Loucy (cell line): ENCODE measurements around the gene MRPL16.

Experiments used
- H2AFZ ChIP-seq: fragments of 200-600 bp; sonication (generic); 2 replicates; pipeline ENCODE4 v1.6.0; 2016; ENCODE audit warnings: antibody characterized with exemption, mild to moderate bottlenecking, low read length, moderate library complexity
- H3F3A ChIP-seq: fragments of 200-600 bp; 2 replicates; pipeline ENCODE4 v1.6.0; 2016; ENCODE audit warnings: antibody characterized with exemption, low read depth, mild to moderate bottlenecking
- H3K27me3 ChIP-seq: fragments of 200-600 bp; sonication (generic); 2 replicates; pipeline ENCODE4 v1.6.1; 2014; ENCODE audit warnings: low read length, mild to moderate bottlenecking; ENCODE audit not compliant: insufficient read depth, poor library complexity, severe bottlenecking
- H3K36me3 ChIP-seq: fragments of 200-600 bp; sonication (generic); 2 replicates; pipeline ENCODE4 v1.6.1; 2016; ENCODE audit warnings: low read length; ENCODE audit not compliant: insufficient read depth
- H3K4me1 ChIP-seq: fragments of 200-600 bp; sonication (generic); 2 replicates; pipeline ENCODE4 v1.5.1; 2014; ENCODE audit warnings: low read length, mild to moderate bottlenecking; ENCODE audit not compliant: insufficient read depth, poor library complexity, severe bottlenecking
- H3K4me2 ChIP-seq: fragments of 200-600 bp; sonication (generic); 2 replicates; pipeline ENCODE4 v1.6.0; 2014; ENCODE audit warnings: antibody characterized with exemption, low read length, low read depth, mild to moderate bottlenecking; ENCODE audit not compliant: poor library complexity, severe bottlenecking
- H3K4me3 ChIP-seq: fragments of 200-600 bp; sonication (generic); 2 replicates; pipeline ENCODE4 v1.5.1; 2014; ENCODE audit warnings: low read length, mild to moderate bottlenecking, mixed read lengths; ENCODE audit not compliant: poor library complexity, severe bottlenecking
- H3K79me2 ChIP-seq: fragments of 200-600 bp; sonication (generic); 2 replicates; pipeline ENCODE4 v1.6.1; 2014; ENCODE audit warnings: low read length; ENCODE audit not compliant: insufficient read depth
- H3K9ac ChIP-seq: fragments of 200-600 bp; sonication (generic); 2 replicates; pipeline ENCODE4 v1.6.0; 2014; ENCODE audit warnings: mild to moderate bottlenecking, low read depth, low read length, moderate library complexity; ENCODE audit not compliant: poor library complexity, severe bottlenecking
- H3K9me2 ChIP-seq: fragments of 200-600 bp; sonication (generic); replicated peaks from 2 replicates; pipeline ENCODE4 v1.6.1; 2016; ENCODE audit warnings: low read depth, low read length, mixed read lengths
- H3K9me3 ChIP-seq: fragments of 200-600 bp; sonication (generic); 2 replicates; pipeline ENCODE4 v1.6.1; 2014; ENCODE audit warnings: mild to moderate bottlenecking, antibody characterized with exemption, low read length, low read depth; ENCODE audit not compliant: insufficient read depth
- H4K20me1 ChIP-seq: fragments of 200-600 bp; sonication (generic); 2 replicates; pipeline ENCODE4 v1.6.0; 2014; ENCODE audit warnings: antibody characterized with exemption, low read length, mild to moderate bottlenecking; ENCODE audit not compliant: insufficient read depth, poor library complexity, severe bottlenecking
- CTCF ChIP-seq: fragments of 200-600 bp; sonication (generic); conservative IDR thresholded peaks from 2 replicates; pipeline ENCODE4 v1.5.1; 2014; ENCODE audit warnings: mild to moderate bottlenecking, antibody characterized with exemption, low read length
- EZH2phosphoT487 ChIP-seq: fragments of 200-600 bp; IDR thresholded peaks from 2 replicates; pipeline ENCODE4 v1.6.1; 2018; ENCODE audit warnings: antibody characterized with exemption, mild to moderate bottlenecking, moderate library complexity, borderline replicate concordance

MRPL16 gene

DNA sequence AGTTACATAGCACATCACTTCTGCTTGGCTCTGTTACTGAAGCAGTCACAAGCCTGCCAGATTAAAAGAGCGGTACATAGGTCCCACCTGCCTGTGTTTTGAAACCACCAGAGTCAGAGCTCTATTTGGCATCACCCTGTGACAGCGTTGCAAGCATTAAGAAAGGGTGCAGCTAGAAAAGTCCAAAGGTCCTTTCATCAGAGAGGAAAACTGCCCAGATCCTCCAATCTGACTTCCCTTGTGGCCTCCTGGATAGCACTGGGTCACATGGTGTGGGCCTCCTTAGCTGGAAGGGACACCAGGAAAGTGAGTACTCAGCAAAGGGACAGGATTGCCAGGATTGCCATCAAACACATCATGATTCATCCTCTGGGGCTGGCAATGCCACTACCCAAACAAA, 32.5 kb downstream of the MRPL16 start:
- Histone ChIP-seq H3K27me3 (no peaks in the 10 kb centered on the region), H3K9ac (no peak overlapping the region), H4K20me1 (no peaks in the 10 kb centered on the region), H3K36me3 (peaks cover 4% of the 10 kb centered on the region; the same call in 1 of the 2 replicates), H3K4me3 (no peak overlapping the region), H3K4me2 (no peak overlapping the region), H3K79me2 (no peaks in the 10 kb centered on the region), H3F3A (no peaks in the 10 kb centered on the region), H3K4me1 (peaks cover 2% of the 10 kb centered on the region), H3K9me3 (no peaks in the 10 kb centered on the region), H2AFZ (no peak overlapping the region), H3K9me2 (no peaks in the 10 kb centered on the region)
- no peak for TF ChIP-seq EZH2phosphoT487
- no peak for TF ChIP-seq CTCF

- peaks cover 10% of the 10 kb centered on the region for H3K4me1 ChIP-seq
- no peak overlapping the region for H2AFZ ChIP-seq
- no peaks in the 10 kb centered on the region for H3K79me2 ChIP-seq
- no peak overlapping the region for H3K4me3 ChIP-seq
- H3K9me3 ChIP-seq: no peaks in the 10 kb centered on the region
- H3K4me2 ChIP-seq: no peak overlapping the region
- H3K9me2 ChIP-seq: no peaks in the 10 kb centered on the region
- H3K9ac ChIP-seq: no peak overlapping the region
- H3K36me3 ChIP-seq: peaks cover 4% of the 10 kb centered on the region; the same call in 1 of the 2 replicates
- no peak for TF ChIP-seq CTCF
- TF ChIP-seq EZH2phosphoT487: no peak
- H4K20me1 ChIP-seq: no peaks in the 10 kb centered on the region
- no peaks in the 10 kb centered on the region for H3K27me3 ChIP-seq
- H3F3A ChIP-seq: no peaks in the 10 kb centered on the region
Measured at GRCh38 chr11:59777104-59777503, 33.5 kb downstream of the MRPL16 start.

DNA sequence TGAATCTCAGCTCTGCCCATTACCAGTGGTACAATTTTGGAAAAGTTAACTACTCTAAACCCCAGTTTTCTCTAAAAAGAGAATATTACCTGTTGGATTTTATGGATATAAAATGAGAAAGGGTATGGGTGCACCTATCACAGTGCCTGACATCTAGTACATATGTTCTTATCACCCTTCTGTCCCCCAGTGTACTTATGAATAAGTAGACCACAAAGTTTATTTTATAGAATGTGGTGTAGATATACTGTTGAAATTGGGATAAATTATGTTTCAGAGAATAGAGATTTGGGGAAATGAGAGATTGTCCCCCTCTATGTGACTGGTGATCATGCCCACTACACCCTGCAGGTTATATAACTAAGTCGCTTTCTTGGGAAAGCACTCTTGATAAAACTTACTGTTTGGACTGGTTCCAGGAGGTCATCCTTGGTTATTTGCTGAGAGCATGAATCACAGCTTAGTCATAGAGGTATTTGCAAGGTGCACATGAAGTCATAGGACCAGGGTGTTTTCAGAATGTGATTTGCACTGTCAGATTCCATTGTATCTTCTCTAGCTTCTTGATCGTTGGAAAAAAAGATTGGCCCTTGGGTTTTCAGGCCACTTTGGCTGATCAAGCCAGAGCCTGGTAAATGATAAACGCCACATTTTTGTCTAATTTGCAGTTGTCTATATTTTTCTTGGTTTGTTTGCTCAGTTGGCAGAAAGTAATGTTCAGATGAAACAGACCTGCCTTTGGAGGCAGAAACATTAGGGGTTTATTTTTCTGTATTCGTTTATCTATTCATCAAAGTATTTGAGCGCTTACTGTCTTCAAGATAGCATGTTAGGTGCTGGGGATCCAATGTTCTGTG, 34.1 kb downstream of the MRPL16 start:
- Histone ChIP-seq H3F3A (no peaks in the 10 kb centered on the region), H3K9me3 (no peaks in the 10 kb centered on the region), H3K79me2 (no peaks in the 10 kb centered on the region), H3K4me1 (peaks cover 16% of the 10 kb centered on the region), H3K9me2 (no peaks in the 10 kb centered on the region), H4K20me1 (no peaks in the 10 kb centered on the region), H3K27me3 (no peaks in the 10 kb centered on the region), H3K36me3 (peaks cover 4% of the 10 kb centered on the region; the same call in 1 of the 2 replicates), H3K4me3 (no peak overlapping the region), H3K9ac (no peak overlapping the region), H2AFZ (no peak overlapping the region), H3K4me2 (no peak overlapping the region)
- TF ChIP-seq CTCF: no peak
